Measurements from ENCODE around the gene PADI3.
A peak's percentile ranks its signal among the peaks of the same experiment; 100 is the strongest.
"Not testable (repeated sequence)": the region's sequence is repeated elsewhere in the genome, so short reads cannot be mapped to it uniquely, and the experiment has no call there.

Gene PADI3

GRCh38 chr1:17319561-17320350 lies 70.9 kb downstream of the PADI3 start:
- no peak for TF ChIP-seq CTCF (IDR thresholded peaks at IDR 0.05; ENCODE audit: control extremely low read depth, extremely low read depth, low read depth, missing control alignments)
- ChIA-PET CTCF (interaction anchor here (1.1 kb wide), 1 partner anchor 9 kb away, joined by 3 read pairs; no protein-coding TSS in a partner anchor), POLR2A (no interaction called here)
- DNase-seq (ENCODE audit: extremely low spot score): no peak

DNA sequence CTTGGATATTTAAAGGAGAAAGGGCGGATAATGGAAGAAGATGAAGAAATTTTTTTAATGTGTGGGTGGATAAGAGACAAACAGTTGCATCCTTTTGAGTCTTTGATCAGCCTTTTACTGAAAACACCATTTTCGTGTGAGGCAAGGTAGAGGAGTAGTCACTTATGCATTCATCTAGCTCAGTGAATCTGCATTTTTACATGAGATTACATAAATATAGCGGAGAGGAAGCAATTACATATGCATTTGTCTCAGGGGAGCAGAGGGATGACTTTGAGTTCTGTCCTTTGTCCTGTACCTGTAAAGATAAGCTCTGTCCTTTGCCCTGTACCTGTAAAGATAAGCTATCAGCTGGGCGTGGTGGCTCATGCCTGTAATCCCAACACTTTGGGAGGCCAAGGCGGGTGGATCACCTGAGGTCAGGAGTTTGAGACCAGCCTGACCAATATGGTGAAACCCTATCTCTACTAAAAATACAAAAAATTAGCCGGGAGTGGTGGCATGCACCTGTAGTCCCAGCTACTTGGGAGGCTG lies 73.0 kb downstream of the PADI3 start:
- CTCF ChIA-PET; POLR2A ChIA-PET; DNase-seq (ENCODE audit: extremely low spot score): not testable (repeated sequence)

GRCh38 chr1:17328855-17329254 lies 80.0 kb downstream of the PADI3 start:
- DNase-seq (ENCODE audit: extremely low spot score): no peak
- POLR2A ChIA-PET: no interaction called here
- CTCF ChIA-PET: no interaction called here
- no peak for TF ChIP-seq CTCF (IDR thresholded peaks at IDR 0.05; ENCODE audit: control extremely low read depth, extremely low read depth, low read depth, missing control alignments)

- ChIA-PET POLR2A (no interaction called here), CTCF (no interaction called here)
- no peak for TF ChIP-seq CTCF (IDR thresholded peaks at IDR 0.05; ENCODE audit: control extremely low read depth, extremely low read depth, low read depth, missing control alignments)
- no peak for DNase-seq (ENCODE audit: extremely low spot score)
Measured at GRCh38 chr1:17329610-17330009, 80.7 kb downstream of the PADI3 start.

GRCh38 chr1:17330856-17331255 lies 82.0 kb downstream of the PADI3 start:
- POLR2A ChIA-PET: no interaction called here
- DNase-seq (ENCODE audit: extremely low spot score): no peak
- no peak for TF ChIP-seq CTCF (IDR thresholded peaks at IDR 0.05; ENCODE audit: control extremely low read depth, extremely low read depth, low read depth, missing control alignments)
- CTCF ChIA-PET: interaction anchor here (1.5 kb wide), 1 partner anchor 93 kb away, joined by 3 read pairs; no protein-coding TSS in a partner anchor

GRCh38 chr1:17333081-17333480 lies 84.2 kb downstream of the PADI3 start:
- POLR2A ChIA-PET: no interaction called here
- no peak for TF ChIP-seq CTCF (IDR thresholded peaks at IDR 0.05; ENCODE audit: control extremely low read depth, extremely low read depth, low read depth, missing control alignments)
- CTCF ChIA-PET: interaction anchor here (0.8 to 1.0 kb wide), 2 partner anchors 207 to 381 kb away, joined by 3 to 4 read pairs; no protein-coding TSS in a partner anchor
- DNase-seq (ENCODE audit: extremely low spot score): peak; percentile 2
